Skin of body (tissue), 2 donors: ENCODE measurements around the gene DOCK1. TPM values are rescaled to one million over a fixed set of nuclear protein-coding genes. Genes with fewer than 3 reads are reported as not detected.

Source experiments
- DNase-seq: peaks from one replicate; lab custom pipeline; 2025; lab: John Stamatoyannopoulos, UW
- total RNA-seq: library from RNA; depleted of rRNA; stranded (reverse); fragments of >200 nt; gene quantifications from one replicate; pipeline ENCODE4 v1.2.3, GENCODE V29; 2014

Gene DOCK1
- total RNA-seq, 1 donor from 2014 or later: 80.8 TPM

DNA sequence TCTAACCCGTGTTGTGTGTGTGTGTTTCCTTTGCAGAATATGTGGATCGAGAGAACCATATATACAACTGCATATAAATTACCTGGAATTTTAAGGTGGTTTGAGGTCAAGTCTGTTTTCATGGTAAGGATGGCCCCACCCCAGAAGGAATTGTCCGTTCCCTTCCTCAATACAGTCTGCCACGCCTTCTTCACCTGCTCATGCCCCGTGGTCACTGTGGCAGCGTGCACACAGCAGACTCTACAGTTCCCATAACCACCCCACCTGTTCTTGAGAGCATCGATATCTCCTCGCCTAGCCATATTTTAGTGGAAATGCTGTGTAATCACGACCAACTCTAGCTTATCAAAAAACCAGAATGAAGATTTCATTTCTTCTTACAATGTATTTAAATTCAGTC, 509.9 kb downstream of the DOCK1 start:
- DNase-seq: no peak

GRCh38 chr10:127415901-127416581, 510.8 kb downstream of the DOCK1 start:
- no peak for DNase-seq

GRCh38 chr10:127417031-127417430, 511.8 kb downstream of the DOCK1 start:
- DNase-seq: no peak

GRCh38 chr10:127417686-127418401, 512.6 kb downstream of the DOCK1 start:
- no peak for DNase-seq

DNA sequence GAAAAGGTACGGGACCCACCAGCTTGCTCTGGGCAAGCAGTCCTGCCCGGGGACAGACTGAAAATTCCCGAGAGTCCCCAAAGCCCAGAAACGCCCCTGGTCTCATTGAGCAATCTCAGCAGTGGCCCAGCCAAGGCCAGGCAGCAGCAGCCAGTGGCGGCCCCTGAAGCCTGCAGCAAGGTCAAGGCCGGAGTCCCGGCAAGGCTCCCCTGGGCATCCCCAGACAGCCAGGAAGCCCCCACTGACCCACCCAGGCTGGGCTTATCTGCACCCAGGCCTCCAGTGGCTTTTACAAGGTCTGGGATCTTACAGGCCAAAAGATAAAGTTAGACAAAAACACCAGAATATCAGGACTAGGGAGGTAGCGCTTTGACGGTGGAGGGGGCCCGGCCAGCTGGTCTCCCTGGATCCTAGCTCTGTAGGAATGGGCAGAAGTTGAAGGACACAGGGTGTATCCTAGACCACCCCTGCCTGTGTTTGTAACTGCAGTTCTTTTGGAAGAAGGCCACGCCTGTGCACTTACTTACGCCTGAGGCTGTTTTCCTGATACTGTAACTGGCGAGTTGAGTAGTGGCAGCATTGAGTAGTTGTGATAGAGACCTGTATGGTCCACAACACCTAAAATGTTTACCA, 513.4 kb downstream of the DOCK1 start:
- DNase-seq: no peak

DNA sequence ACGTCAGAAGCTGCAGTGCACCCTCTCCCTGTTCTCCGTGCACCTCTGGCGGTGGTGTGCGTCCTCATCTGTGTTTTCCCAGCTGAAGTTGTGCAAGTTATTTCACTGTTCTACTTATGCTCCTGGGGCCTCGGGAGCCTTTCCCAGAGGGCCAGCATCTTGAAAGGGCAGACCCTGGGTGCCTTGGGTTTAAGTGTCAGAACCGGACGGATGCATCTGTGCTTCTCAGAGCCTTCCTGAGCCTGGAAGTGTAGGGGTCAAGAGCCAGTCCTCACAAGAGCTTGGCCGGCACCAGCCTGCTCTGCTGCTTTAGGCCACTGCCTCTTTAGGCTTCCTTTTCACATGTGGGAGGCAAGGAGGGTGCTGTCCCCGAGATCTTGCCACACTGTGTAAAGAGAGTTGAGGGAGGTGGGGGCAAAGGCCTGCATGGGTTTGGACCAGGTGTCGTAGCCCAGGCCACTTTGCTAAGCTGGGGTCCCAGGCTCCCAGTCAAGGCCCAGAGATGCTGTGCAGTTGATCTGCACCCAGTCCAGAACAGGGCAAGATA, 515.0 kb downstream of the DOCK1 start:
- no peak for DNase-seq

GRCh38 chr10:127423218-127423915, 518.1 kb downstream of the DOCK1 start:
- no peak for DNase-seq

GRCh38 chr10:127424594-127425264, 519.5 kb downstream of the DOCK1 start:
- DNase-seq: no peak

DNA sequence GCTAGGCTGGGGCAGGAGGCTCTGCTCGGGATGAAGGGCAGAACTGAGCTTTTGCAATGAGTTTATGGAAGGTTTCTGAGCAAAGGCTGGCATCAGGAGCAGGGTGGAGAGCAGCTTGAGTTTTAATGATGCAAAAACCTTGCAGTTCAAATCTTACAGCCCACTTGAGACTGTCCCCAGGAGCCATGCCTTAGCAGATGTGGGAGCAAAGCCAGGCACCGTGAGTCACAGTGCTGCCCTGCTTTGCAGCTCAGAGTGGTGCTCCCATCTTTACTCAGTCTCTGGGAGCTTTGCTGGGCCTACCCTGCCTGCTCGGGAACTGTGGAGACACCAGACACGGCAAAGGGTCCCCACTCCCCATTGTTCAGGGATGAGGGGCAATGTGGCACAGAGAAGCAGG, 521.5 kb downstream of the DOCK1 start:
- DNase-seq: no peak

DNA sequence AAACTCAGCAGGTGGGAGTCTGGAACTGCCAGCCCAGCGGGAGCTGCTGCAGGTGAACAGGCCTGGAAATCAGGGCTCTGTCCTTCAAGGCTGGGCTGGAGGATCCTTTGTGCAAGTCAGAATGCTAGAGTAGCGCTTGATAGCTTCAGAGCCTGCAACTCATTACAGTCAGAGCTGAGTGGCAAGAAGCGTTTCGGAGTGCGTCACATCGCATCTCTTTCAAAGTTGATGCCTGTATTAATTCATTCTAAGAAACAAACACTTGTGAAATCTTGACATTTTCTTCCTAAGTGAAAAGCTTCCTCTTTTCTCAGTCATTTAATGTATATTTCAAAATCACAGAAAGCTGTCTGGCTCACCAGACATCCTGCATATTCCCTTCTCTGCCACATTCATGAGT, 522.7 kb downstream of the DOCK1 start:
- no peak for DNase-seq

DNA sequence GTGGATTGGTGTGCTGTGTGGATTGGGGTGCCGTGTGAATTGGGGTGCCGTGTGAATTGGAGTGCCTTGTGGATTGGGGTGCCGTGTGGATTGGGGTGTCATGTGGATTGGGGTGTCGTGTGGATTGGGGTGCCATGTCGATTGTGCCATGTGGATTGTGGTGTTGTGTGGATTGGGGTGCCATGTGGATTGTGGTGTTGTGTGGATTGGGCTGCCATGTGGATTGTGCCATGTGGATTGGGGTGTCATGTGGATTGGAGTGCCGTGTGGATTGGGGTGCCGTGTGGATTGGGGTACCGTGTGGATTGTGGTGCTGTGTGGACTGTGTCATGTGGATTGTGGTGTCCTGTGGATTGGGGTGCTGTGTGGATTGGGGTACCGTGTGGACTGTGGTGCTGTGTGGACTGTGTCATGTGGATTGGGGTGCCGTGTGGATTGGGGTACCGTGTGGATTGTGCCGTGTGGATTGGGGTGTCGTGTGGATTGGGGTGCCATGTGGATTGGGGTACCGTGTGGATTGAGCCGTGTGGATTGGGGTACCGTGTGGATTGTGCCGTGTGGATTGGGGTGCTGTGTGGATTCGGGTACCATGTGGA, 523.3 kb downstream of the DOCK1 start:
- no peak for DNase-seq

DNA sequence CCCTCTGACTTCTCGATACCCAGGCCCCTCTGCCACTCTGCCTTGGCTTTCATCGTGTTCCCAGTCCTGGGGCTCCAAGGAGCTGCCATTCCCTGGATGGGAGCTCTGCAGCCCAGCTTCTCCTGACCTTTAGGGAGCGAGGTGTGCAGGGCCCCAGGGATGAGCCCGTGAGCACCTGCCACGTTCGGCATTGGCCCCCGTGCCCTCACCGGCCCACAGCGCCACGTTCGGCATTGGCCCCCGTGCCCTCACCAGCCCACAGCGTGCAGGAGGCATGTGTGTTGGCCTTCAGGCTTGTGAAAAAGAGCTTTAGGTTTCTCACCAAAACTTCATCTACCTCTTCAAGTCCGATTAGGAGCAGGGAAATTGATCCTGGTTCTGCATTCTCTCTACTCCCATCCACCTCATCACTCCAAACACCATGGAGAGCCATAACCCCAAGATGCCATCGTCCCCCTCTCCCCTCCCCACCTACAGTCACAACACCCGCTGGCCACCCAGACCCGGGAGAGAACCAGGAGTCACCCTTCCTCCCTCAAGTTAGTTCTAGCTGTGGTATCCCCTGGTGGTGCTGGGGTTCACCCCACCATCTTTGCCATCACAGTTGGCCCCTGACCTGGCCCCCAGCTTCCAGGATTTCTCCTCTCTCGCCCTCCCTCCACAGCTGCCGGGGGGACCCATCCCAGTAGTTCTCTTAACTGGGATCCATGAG, 524.5 kb downstream of the DOCK1 start:
- no peak for DNase-seq

DNA sequence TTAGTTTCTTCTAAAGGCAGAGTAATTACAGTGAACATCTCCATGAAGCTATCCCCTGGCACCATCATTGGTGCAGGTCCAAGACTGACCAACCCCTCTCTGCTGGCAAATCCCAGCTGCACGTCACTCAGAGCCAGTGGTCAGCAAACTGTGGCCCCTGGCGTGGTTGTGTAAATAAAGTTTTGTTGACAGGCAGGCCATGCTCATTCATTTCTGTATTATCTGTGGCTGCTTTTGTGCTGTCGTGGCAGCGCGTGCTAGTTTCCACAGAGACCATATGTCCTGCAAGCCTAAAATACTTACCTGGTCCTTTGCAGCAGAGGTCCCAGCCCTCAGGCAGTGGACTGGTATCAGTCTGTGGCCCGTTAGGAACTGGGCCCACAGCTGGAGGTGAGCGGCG, 526.3 kb downstream of the DOCK1 start:
- DNase-seq: no peak

DNA sequence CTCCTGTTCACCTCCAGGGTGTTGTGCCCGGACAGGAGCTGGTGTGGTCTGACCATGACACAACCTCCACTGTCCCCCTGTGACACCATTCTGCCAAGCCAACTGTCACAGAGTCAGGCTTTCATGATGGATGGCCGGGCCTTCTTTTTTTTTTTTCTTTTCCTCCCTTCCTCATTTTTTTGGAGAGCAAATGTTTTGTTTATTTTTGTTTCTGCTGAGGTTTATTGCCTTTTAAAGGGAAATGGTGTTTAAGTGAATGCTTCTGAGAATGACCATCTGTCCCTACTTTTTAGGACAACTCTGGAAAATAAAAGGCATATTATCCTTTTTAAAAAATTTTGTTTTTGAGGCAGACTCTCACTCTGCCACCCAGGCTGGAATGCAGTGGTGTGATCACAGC, 528.8 kb downstream of the DOCK1 start:
- no peak for DNase-seq

- DNase-seq: no peak
Measured at GRCh38 chr10:127435246-127435645, 530.0 kb downstream of the DOCK1 start.

GRCh38 chr10:127440371-127440770, 535.1 kb downstream of the DOCK1 start:
- no peak for DNase-seq

DNA sequence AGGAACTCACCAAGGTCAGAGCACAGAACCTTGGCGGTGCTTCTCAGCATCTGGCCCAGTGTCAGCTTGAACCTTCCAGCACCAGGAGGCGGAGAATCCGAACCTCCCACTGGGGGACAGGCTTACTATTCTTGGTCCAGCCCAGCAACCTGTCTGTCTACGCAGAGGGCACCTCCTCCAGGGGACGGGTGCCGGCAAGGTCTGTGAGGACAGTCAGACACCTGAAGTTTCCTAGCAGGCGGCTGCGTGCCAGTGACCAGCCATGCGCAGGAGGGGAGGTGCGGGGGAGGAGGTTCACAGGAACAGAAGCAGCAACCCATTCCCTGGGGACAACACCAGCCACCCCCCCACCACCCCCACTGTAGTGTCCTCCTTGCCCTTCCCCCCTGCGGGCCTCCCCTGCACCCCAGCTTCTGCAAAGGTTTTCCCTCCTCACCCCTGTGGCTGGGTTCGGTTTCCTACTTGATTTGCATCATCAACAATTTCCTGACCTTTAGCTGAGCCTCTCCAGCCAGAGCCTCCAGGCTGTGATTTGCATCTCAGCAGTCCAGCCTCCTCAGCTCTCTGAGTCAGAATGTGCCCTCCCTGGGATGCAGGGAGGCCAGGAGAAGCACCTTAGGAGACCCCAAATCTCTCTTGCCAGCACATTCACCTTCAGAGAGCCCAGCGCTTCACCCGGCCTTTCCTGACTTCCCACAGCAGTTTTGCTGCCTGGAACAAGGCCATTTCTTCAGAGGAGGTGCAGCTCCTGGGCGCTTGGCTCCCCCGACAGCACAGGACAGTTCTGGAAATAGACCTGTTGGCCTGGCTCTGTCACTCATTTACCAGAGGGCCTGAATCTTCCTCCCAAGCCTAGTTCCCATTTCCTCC, 536.4 kb downstream of the DOCK1 start:
- no peak for DNase-seq

- DNase-seq: no peak
Measured at GRCh38 chr10:127442220-127442525, 536.9 kb downstream of the DOCK1 start.

GRCh38 chr10:127444155-127444554, 538.9 kb downstream of the DOCK1 start:
- no peak for DNase-seq
